Right cardiac atrium (tissue), 5 donors: ENCODE data around the gene CLEC12A. TPM values are rescaled to one million over a fixed set of nuclear protein-coding genes. Genes with fewer than 3 reads are reported as not detected.
"Not testable (repeated sequence)": the region's sequence is repeated elsewhere in the genome, so short reads cannot be mapped to it uniquely, and the experiment has no call there.

Source experiments
- ATAC-seq, 2 donors: fragments of 200-7000 bp; cut with Tn5 transposase; one replicate each; pipeline versions ENCODE4 v1.8.0 to v1.9.1; 2020; ENCODE audit warnings: moderate library complexity in 2 of 2, mild to moderate bottlenecking in 1 of 2
- DNase-seq, 3 donors: peaks; one replicate each; pipeline ENCODE4 v3.0.0-alpha.2; 2020
- H3K27ac ChIP-seq: one replicate; pipeline ENCODE4 v1.5.1; 2013; ENCODE audit warnings: mild to moderate bottlenecking, low read length, control low read depth, moderate library complexity
- H3K27me3 ChIP-seq: one replicate; pipeline ENCODE4 v1.6.1; 2013; ENCODE audit not compliant: control insufficient read depth, insufficient read depth
- H3K4me1 ChIP-seq: one replicate; pipeline ENCODE4 v1.6.1; 2013; ENCODE audit warnings: low read length; ENCODE audit not compliant: control insufficient read depth, insufficient read depth
- H3K4me3 ChIP-seq: one replicate; pipeline ENCODE4 v1.5.1; 2013; ENCODE audit warnings: low read length, control low read depth
- H3K9me3 ChIP-seq: one replicate; pipeline ENCODE4 v1.6.1; 2013; ENCODE audit warnings: low read length; ENCODE audit not compliant: control insufficient read depth
- WGBS: extraction: QIAGEN DNeasy Blood & Tissue Kit; methylation state at CpG from one replicate; pipeline ENCODE4 v1.1.7; 2013; 5-methylcytosine and 5-hydroxymethylcytosine counted together
- intact Hi-C, 4 donors: fragments of 100-400 bp; cut with DNase I; formaldehyde crosslinking; loops; one replicate each; pipeline versions ENCODE4 v1.11.0 to v1.14.0; 2022 to 2023
- polyA plus RNA-seq: library from polyadenylated mRNA; stranded (reverse); fragments of 200-250 nt; gene quantifications from one replicate; pipeline ENCODE4 v1.2.3, GENCODE V29; 2013
- total RNA-seq, 4 donors: library from RNA; stranded (reverse); fragmentation: NEBNext Ultra II Directional; extraction: Animal tissue kit (Norgen Biotek cat#: 25700); gene quantifications; one replicate each; pipeline ENCODE4 v1.2.1, GENCODE V29; 2021
- donor health status: healthy with polysubstance abuse.
- donor health status: DM: no; HTN: yes; CAD: no.
- donor health status: DM: no; HTN: no; CAD: no.
- donor health status: DM: no; HTN: yes; CAD: no; lungs with severe emphysema.
- donor health status: DM: yes; HTN: yes; CAD: no.

CLEC12A gene
- total and polyA plus RNA-seq, 5 donors, result 0.38 to 15.9 (median 1.9) TPM

DNA sequence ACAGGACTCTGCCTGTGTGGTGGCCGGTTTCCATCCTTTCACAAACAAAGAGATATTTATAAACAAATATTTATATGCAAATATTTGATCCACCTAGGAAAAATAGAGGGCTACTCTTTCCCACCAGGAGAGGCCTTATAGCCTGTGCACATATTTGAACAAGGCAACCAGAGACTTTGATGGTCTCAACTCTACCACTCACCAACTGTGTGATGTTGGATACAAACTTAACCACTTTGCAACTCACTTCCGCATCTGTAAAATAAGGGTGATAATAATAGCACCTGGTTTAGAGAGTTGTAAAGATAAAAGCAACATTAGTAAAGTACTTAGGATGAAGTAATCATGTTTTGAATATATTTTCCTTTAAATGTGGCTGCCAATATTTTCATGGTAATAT, 1.5 kb upstream of the CLEC12A start:
- Histone ChIP-seq H3K4me1 (no peaks in the 10 kb centered on the region), H3K27me3 (no peaks in the 10 kb centered on the region), H3K27ac (no peak overlapping the region), H3K9me3 (no peaks in the 10 kb centered on the region), H3K4me3 (no peak overlapping the region)
- ATAC-seq, result no peak
- DNase-seq, result no peak
- intact Hi-C loops, result no loop called here
- 87% methylated on average over 2 of the region's 2 CpGs for WGBS

DNA sequence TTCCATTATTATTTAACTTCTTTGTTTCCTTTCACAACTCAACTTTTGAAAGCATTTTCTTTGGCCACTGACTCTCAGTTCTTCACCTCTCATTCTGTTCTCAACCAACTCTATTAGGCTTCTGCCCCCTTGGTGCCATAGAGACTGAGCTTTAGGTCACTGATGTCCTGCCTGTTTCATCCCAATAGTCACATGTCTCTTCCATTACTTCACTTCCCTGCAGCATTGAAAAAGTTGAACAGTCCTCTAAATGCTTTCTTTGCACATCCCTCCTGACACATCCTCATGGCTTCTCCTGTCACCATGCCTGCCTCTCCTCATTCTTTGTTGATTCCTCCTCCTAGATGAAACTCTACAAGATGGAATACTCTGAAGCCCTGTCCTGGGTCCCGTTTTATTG, 2.7 kb downstream of the CLEC12A start:
- Histone ChIP-seq H3K27ac (no peak overlapping the region), H3K4me3 (no peak overlapping the region), H3K27me3 (no peaks in the 10 kb centered on the region), H3K9me3 (no peaks in the 10 kb centered on the region), H3K4me1 (no peaks in the 10 kb centered on the region)
- intact Hi-C loops, result no loop called here
- ATAC-seq (no peak), DNase-seq (no peak)
- 56% methylated on average over 1 of the region's 1 CpG for WGBS

DNA sequence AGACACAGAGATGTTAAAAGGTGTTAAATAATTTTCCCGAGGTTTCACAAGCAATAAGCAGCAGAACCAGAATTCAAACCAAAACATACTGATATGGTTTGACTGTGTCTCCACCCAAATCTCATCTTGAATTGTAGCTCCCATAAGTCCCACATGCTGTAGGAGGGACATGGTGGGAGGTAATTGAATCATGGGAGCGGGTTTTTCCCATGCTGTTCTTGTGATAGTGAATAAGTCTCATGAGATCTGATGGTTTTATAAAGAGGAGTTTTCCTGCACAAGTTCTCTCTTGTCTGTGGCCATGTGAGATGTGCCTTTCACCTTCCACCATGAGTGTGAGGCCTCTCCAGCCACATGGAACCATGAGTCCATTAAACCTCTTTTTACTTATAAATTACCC, 3.5 kb downstream of the CLEC12A start:
- DNase-seq, H3K9me3 ChIP-seq, H3K4me1 ChIP-seq, H3K27me3 ChIP-seq, ATAC-seq, H3K27ac ChIP-seq, intact Hi-C loops, H3K4me3 ChIP-seq: not testable (repeated sequence)
- WGBS, result 93% methylated on average over 2 of the region's 2 CpGs

DNA sequence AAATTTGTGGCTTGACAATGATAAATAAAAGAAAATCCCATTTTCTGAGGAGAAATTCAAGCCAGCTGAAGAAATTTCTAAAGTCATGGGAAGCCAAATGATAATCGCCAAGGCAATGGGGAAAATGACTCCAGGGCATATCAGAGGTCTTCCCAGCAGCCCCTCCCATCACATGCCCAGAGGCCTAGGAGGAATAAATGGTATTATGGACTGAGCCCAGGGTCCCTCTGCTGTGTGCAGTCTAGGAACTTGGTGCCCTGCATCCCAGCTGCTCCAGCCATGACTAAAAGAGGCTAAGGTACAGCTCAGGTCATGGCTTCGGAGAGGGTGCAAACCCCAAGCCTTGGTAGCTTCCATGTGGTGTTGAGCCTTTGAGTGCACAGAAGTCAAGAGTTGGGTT, 4.4 kb downstream of the CLEC12A start:
- 87% methylated on average over 2 of the region's 2 CpGs for WGBS
- H3K27me3 ChIP-seq, result no peaks in the 10 kb centered on the region
- H3K9me3 ChIP-seq, result no peaks in the 10 kb centered on the region
- no peak overlapping the region for H3K4me3 ChIP-seq
- DNase-seq (no peak), ATAC-seq (no peak)
- intact Hi-C loops, result no loop called here
- H3K4me1 ChIP-seq, result no peaks in the 10 kb centered on the region
- no peak overlapping the region for H3K27ac ChIP-seq

DNA sequence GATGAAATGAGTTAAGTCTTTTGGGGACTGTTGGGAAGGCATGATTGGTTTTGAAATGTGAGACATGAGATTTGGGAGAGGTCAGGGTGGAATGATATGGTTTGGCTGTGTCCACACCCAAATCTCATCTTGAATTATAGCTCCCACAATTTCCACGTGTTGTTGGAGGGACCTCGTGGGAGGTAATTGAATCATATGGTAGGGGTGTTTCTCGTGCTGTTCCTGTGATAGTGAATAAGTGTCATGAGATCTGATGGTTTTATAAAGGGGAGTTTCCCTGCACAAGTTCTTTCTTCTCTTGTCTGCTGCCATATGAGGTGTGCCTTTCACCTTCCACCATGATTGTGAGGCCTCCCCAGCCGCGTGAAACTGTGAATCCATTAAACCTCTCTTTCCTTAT, 5.4 kb downstream of the CLEC12A start:
- H3K4me3 ChIP-seq, DNase-seq, intact Hi-C loops, H3K4me1 ChIP-seq, H3K27ac ChIP-seq, H3K27me3 ChIP-seq, H3K9me3 ChIP-seq, ATAC-seq: not testable (repeated sequence)
- WGBS, result 59% methylated on average over 5 of the region's 5 CpGs

DNA sequence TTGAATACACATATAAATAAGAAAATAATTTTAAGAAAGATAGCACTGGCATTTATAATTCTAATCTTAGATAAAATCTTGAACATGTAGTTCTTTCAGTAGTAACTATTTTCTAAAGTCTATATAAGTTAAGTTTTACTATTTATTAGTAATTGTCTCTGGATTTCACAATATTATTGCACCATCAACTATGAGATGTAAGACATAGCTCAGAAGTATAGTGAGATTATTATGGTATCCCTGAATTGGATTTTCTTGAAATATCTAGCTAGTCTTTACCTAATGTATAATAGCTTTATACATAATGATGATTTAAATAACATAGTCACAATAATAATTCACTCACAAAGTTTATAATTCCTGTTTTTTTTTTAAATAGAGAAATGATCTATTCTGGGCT, 6.7 kb downstream of the CLEC12A start:
- Histone ChIP-seq H3K4me1 (no peaks in the 10 kb centered on the region), H3K9me3 (no peaks in the 10 kb centered on the region), H3K4me3 (no peak overlapping the region), H3K27me3 (no peaks in the 10 kb centered on the region), H3K27ac (no peak overlapping the region)
- intact Hi-C loops, result no loop called here
- ATAC-seq, result no peak
- no peak for DNase-seq

DNA sequence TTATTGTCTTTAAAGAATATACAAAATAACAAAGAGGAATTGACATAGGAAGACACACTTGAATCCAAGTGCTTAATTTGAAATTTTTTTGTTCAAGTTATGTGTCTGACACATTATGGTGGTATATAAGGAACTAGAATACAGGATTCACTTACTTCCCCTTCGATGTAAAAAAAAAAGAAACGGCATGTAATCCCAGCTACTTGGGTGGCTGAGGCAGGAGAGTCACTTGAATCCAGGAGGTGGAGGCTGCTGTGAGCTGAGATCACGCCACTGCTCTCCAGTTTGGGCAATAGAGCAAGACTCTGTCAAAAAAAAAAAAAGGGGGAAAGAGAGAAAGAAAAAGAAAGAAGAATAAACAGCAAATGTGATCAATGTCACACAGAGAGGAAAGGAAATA, 8.9 kb downstream of the CLEC12A start:
- DNase-seq (no peak), ATAC-seq (no peak)
- 73% methylated on average over 3 of the region's 3 CpGs for WGBS

DNA sequence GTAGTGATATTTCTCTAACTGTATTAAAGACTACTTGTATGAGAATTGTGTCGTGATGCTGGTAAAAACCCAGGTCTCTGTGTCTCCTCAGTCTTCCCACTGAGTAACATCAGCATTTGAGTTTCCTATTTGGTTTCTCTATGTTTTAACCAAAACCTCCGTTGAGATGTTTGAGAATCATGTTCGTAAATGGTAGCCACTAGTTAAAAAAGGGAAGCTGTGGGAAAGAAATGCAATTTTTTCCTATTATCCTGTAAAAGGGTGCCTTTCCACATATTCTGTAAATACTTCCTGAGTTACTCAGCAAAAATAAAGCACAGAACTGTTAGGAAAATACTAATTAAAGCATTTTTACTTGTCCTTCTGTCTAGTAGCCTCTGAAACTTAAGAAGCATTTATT, 20.7 kb downstream of the CLEC12A start:
- Histone ChIP-seq H3K4me3 (no peak overlapping the region), H3K9me3 (no peaks in the 10 kb centered on the region), H3K27me3 (no peaks in the 10 kb centered on the region), H3K4me1 (no peaks in the 10 kb centered on the region), H3K27ac (no peak overlapping the region)
- WGBS, result 68% methylated on average over 3 of the region's 3 CpGs
- DNase-seq, result no peak
- ATAC-seq, result no peak
- intact Hi-C loops, result no loop called here

More for the DNA sequence above, 8.9 kb downstream of the CLEC12A start:
- no peaks in the 10 kb centered on the region for H3K4me1 ChIP-seq
- H3K27me3 ChIP-seq, result no peaks in the 10 kb centered on the region
- no peaks in the 10 kb centered on the region for H3K9me3 ChIP-seq
- intact Hi-C loops, result no loop called here
- no peak overlapping the region for H3K4me3 ChIP-seq
- no peak overlapping the region for H3K27ac ChIP-seq

DNA sequence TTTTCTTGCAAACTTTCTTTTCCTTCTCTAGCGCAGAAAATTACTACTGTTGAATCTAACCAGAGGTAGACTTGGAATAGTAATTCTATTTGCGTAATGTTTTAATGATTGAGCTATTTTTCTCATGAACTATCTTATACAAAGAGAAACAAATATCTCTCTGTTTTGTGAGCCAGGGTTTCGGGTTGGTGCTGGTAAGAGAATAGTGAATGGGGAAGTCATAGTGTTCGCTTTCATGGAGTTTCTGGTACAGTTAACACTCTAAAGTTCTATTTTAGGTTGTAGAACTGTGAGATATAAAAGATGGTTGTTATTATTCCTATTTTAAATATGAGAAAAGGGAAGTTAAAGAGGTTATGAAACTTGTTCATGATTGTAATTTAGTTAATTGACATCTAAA, 21.1 kb downstream of the CLEC12A start:
- H3K27ac ChIP-seq, result no peak overlapping the region
- DNase-seq, result no peak
- no peaks in the 10 kb centered on the region for H3K4me1 ChIP-seq
- no peak for ATAC-seq
- no peaks in the 10 kb centered on the region for H3K27me3 ChIP-seq
- 74% methylated on average over 4 of the region's 4 CpGs for WGBS
- no peak overlapping the region for H3K4me3 ChIP-seq
- H3K9me3 ChIP-seq, result no peaks in the 10 kb centered on the region
- intact Hi-C loops, result no loop called here

DNA sequence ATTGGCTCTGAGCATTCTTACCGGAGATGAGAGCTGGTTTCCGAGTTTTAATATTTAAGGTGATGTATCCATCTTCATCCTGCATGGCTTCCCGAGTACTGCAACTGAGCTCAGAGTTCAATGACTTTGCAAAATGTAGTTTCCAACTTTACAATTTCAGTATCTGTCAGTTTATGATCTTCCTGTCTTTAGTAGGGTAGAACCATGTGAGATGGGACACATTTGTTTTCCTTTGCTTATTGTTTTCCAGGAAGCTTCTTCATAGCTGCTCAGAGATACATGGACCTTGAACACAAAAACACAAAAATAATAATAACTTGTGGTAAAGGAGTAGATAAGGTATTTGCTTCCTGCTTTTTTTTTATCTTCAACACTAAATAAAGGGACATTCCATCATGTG, 27.8 kb downstream of the CLEC12A start, which contains the start of gene CLEC1B:
Gene CLEC1B (minus strand): TSS at position 106 of the 400 bp plus-strand sequence. CDS start 21 bp downstream, at position 85.
- Histone ChIP-seq H3K4me1 (no peaks in the 10 kb centered on the region), H3K9me3 (no peaks in the 10 kb centered on the region), H3K27me3 (no peaks in the 10 kb centered on the region), H3K4me3 (no peak within 1 kb of the TSS), H3K27ac (no peak within 1 kb of the TSS)
- DNase-seq (no peak), ATAC-seq (no peak)
- intact Hi-C loops, result no loop called here
- WGBS, result 91% methylated on average over 3 of the region's 3 CpGs

DNA sequence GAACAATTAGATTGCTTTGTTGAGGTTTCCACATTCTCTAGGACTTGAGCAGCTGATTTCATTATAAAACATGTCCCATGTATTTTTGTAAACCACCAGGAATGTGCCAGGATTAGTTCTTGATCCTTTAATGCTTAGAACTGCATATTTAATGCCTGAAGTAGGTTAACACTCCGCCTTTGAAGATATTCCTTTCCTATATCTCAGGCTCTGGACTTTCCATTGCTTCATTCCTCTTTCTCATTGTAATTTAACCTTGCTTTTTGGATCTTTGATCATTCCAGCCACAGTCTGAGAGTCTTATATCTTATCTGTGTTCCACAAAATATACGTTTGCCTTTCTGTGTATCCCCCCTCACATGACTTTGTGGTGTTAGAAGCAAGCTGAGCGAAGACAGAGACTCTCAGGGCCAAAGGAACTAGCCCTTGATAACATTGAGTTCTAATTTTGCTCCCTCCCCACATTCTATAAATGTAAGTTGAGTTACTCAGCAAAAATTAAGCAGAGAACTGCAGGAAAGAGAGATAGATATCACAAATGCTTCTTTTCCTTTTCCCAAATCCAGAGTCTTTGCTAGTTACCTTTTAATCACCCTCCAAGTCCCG, 30.1 kb downstream of the CLEC12A start:
- Histone ChIP-seq H3K9me3 (no peaks in the 10 kb centered on the region), H3K27me3 (no peaks in the 10 kb centered on the region), H3K27ac (no peak overlapping the region), H3K4me1 (no peaks in the 10 kb centered on the region), H3K4me3 (no peak overlapping the region)
- WGBS, result 41% methylated on average over 4 of the region's 4 CpGs
- DNase-seq (no peak), ATAC-seq (no peak)
- intact Hi-C loops, result no loop called here
